Fibroblast of mammary gland (primary cell): ENCODE results near the gene C1GALT1C1L.
"Not testable (repeated sequence)": the region's sequence is repeated elsewhere in the genome, so short reads cannot be mapped to it uniquely, and the experiment has no call there.

Experiments
- DNase-seq: peaks from one replicate; pipeline ENCODE4 v3.0.0-alpha.2; 2010; ENCODE audit warnings: low read depth
- H3K4me3 ChIP-seq: 2 replicates; pipeline ENCODE4 v1.5.1; 2011; ENCODE audit warnings: low read depth, mild to moderate bottlenecking, low read length, moderate library complexity; ENCODE audit not compliant: control insufficient read depth
- CTCF ChIP-seq: conservative IDR thresholded peaks from 2 replicates; pipeline ENCODE4 v1.5.1; 2011; ENCODE audit warnings: low read depth, low read length, inconsistent platforms; ENCODE audit not compliant: control insufficient read depth, insufficient read depth

The C1GALT1C1L gene

GRCh38 chr2:43714164-43714563 lies 37.9 kb upstream of the C1GALT1C1L start:
- DNase-seq: peak; percentile 90
- no peak overlapping the region for H3K4me3 ChIP-seq
- TF ChIP-seq CTCF: no peak

DNA sequence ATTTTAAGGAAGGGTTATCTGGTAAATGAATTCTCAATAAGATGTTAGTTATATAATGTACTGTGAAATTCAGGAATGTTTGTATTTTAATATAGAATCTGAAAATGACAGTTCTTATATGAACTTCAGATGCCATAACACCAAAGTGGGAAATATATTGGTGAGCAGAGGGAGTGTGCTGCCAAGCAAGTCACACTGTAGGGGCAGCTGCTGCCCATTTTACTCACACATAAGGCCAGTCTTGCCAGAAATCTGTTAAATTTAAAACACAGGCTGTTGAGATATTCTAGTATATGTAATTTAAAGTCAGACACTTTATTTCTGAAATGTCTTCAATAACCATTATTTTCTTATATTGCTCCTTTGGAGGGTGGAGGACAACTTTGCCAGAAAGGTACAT lies 34.6 kb upstream of the C1GALT1C1L start:
- no peak for TF ChIP-seq CTCF
- DNase-seq: no peak
- no peak overlapping the region for H3K4me3 ChIP-seq

- no peak overlapping the region for H3K4me3 ChIP-seq
- peak; percentile 57 for DNase-seq
- no peak for TF ChIP-seq CTCF
These were observed 32.7 kb upstream of the C1GALT1C1L start for GRCh38 chr2:43708891-43709290.

- H3K4me3 ChIP-seq: no peak overlapping the region
- no peak for DNase-seq
- no peak for TF ChIP-seq CTCF
These were observed 31.9 kb upstream of the C1GALT1C1L start for GRCh38 chr2:43708178-43708577.

DNA sequence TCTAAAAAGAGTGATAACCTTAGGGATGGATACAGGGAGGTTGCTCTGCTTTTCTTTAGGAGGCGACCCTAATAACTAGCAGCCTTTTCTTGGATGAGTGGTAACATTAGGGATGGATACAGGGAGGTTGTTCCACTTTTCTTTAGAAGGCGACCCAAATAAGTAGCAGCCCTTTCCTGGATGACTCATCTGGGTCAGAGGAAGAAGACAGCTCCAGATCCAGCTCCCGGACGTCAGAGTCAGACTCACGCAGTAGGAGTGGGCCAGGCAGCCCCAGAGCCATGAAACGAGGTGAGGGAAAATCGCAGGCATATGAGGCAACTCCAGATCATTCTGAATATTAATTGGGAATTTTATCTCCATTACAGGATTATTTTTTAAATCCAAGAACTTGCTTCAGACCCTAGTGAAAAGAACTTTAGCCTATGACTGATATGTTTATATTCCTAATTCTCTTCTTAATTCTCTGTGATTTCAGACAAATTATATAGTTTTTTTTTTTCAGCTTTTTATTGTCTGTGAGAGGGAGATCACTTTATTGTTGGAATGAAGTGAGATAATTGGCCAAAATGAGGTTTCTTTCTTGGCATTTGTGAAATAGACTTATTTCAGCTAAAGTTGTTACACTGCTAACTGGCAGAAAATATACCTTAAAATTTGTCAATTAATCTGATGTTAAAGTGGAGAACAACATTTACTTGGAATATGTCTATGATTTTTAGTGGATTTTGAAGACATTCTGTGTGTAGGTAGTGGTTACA lies 31.2 kb upstream of the C1GALT1C1L start:
- DNase-seq: peak; percentile 95

DNA sequence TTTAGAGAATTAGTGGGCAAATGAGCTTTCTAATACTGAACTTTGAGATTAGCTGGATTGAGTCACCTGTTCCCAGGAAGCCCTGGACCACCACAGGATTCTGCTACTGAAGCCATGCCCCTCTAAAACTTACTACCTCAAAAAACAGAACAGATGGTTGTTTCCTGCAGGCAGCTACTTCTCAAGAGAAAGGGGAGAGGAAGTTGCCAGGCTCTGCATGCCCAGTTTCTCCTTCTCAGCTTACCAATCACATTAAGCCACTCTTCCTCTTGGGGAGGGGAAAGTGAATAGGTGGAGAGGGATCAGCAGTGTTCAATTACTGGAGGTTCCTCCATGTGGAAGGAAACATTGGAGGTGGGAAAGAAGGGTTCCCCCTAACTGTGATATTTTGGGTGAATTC lies 24.9 kb upstream of the C1GALT1C1L start:
- no peak overlapping the region for H3K4me3 ChIP-seq
- no peak for DNase-seq
- TF ChIP-seq CTCF: no peak

More for the DNA sequence above, 31.2 kb upstream of the C1GALT1C1L start:
- no peak for TF ChIP-seq CTCF
- no peak overlapping the region for H3K4me3 ChIP-seq

- DNase-seq: no peak
- no peak for TF ChIP-seq CTCF
- H3K4me3 ChIP-seq: no peak overlapping the region
These were observed 23.5 kb upstream of the C1GALT1C1L start for GRCh38 chr2:43699761-43700160.

GRCh38 chr2:43698140-43698539 lies 21.9 kb upstream of the C1GALT1C1L start:
- H3K4me3 ChIP-seq, DNase-seq: not testable (repeated sequence)
